GM13976 (cell line): Measurements from ENCODE around the gene DLST.

Experiments used
- DNase-seq: peaks from one replicate; pipeline ENCODE4 v3.0.0; 2012; ENCODE audit warnings: low spot score
- in situ Hi-C: fragments of 300-500 bp; cut with MboI; formaldehyde crosslinking; loops from one replicate; pipeline ENCODE4 v1.12.0; 2022; ENCODE audit warnings: low sequenced_read_pairs, mixed read lengths, inconsistent platforms; ENCODE audit not compliant: unreplicated experiment
- TF ChIP-seq, protein P1 (sequence below): IDR thresholded peaks from 2 replicates; pipeline ENCODE4 v1.5.1; 2012; ENCODE audit warnings: borderline replicate concordance, mild to moderate bottlenecking; ENCODE audit not compliant: insufficient read depth; ENCODE audit errors: extremely low read depth, missing control alignments, control extremely low read depth

The DLST gene

DNA sequence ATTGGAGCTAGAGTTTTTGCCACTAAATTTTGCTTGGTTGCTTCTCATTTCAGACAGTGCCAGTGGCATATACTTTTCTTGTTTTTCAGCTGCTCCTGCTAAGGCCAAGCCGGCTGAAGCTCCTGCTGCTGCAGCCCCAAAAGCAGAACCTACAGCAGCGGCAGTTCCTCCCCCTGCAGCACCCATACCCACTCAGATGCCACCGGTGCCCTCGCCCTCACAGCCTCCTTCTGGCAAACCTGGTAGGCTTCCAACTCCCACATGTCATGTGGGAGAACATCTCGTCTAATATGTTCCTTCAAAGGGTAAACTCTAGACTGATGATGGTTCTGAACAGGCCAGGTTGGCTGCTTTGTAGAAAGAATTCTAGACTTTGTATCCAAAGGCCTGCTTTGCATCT, 11.0 kb downstream of the DLST start:
- DNase-seq: no peak
- in situ Hi-C loops: no loop called here
- TF ChIP-seq, protein P1, sequence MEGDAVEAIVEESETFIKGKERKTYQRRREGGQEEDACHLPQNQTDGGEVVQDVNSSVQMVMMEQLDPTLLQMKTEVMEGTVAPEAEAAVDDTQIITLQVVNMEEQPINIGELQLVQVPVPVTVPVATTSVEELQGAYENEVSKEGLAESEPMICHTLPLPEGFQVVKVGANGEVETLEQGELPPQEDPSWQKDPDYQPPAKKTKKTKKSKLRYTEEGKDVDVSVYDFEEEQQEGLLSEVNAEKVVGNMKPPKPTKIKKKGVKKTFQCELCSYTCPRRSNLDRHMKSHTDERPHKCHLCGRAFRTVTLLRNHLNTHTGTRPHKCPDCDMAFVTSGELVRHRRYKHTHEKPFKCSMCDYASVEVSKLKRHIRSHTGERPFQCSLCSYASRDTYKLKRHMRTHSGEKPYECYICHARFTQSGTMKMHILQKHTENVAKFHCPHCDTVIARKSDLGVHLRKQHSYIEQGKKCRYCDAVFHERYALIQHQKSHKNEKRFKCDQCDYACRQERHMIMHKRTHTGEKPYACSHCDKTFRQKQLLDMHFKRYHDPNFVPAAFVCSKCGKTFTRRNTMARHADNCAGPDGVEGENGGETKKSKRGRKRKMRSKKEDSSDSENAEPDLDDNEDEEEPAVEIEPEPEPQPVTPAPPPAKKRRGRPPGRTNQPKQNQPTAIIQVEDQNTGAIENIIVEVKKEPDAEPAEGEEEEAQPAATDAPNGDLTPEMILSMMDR: no peak

DNA sequence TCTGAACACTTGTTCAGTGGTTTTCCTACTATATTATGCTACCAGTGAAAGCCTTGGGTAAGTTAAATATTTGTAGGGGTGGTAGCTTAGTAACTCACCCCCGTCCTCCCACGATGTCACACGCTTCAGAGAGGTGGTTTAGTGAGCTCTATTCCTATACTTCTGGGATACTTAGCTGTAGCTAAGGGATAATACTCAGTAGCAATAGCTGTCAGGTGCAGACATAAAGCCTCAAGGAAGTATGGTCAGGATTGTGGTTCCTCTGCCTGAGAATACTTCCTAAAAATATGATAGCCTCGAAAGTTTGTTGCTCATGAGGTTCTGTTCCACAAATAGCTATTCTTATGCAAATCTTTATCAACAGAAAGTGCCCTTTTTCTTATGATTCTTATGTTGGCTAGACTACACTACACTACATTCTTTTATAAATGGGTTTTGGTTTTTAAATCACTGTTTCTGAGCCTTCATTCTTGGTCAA, 11.9 kb downstream of the DLST start:
- TF ChIP-seq, protein P1: no peak
- DNase-seq: no peak
- in situ Hi-C loops: no loop called here

DNA sequence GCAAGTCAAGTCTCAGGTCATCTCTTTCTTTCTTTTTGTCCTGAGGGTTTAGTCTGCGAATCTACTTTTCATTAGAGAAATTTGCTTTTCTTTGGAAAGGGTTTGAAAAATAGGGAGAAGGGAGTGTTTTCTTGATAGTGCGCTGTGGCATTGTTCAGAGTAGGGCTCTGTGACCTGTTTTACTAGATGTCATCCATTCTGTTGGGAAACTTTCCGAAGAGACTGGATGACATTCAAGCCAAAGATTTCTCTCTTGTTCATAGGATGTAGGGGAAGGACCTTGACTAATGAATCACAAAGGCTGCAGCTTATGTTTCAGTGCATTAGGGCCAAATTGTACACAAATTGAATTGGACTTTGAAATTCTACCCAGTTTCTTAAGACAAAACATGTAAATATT, 14.7 kb downstream of the DLST start:
- in situ Hi-C loops: no loop called here
- DNase-seq: no peak
- TF ChIP-seq, protein P1: no peak

DNA sequence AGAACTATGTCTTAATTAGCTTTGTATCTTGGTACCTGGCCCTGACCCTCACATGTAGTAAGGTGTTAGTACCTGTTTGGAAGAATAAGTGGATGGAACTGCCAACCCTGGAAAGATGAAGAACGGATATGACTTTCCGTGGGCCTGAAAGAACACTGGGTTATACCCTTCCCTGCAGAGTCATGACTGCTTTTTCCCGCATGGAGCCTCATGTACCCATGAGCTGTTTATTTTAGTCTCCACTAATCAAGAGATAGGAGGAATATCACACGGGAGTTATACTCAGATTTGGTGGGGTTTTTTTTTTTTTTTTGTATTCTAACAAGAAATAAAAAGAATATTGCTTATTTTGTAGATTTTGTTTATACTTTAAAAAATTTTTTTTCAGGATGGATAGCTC, 15.9 kb downstream of the DLST start:
- TF ChIP-seq, protein P1: no peak
- in situ Hi-C loops: no loop called here
- no peak for DNase-seq

DNA sequence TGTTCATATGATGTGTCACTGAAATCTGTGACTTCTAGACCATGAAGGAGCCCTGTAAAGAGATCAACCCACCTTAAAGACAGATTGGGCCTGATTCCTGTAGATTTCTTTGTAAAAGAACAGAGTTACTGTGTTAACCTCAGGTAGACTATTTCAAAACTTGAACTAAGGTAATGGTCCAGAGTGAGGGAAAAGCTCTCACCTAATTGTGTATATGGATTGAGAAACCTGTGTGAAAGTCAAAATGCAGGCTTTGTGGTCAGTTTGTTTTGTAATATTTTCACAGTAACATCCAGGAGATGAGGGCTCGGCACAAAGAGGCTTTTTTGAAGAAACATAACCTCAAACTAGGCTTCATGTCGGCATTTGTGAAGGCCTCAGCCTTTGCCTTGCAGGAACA, 16.4 kb downstream of the DLST start:
- TF ChIP-seq, protein P1: no peak
- no peak for DNase-seq
- in situ Hi-C loops: no loop called here

DNA sequence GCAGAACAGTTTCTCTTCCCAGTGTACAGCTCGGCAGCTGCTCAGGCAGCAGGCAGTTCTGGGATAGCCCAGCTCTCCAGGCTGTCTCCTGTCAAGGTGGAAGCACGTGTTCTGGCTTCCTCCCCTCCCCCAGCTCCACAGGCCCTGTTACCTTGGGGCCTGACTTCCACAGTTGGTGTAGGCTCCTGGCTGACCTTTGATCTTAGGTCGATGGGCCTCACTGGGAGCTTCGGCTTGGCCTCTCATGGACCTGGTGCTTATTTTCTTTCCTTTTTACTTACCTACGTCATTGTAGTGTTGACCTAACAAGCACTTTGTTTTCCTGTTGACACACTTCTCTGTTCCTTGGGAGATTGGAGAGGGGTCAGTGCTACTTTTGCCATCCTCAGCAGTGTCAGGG, 17.0 kb downstream of the DLST start:
- no peak for DNase-seq
- TF ChIP-seq, protein P1: no peak
- in situ Hi-C loops: no loop called here
